ENCODE data around the gene GNAQ. TPM values are rescaled to one million over a fixed set of nuclear protein-coding genes. Genes with fewer than 3 reads are reported as not detected.
A peak's percentile ranks its signal among the peaks of the same experiment; 100 is the strongest.

The GNAQ gene
- total and polyA plus RNA-seq, 8 donors: 13.1 to 75.3 (median 38.5) TPM

GRCh38 chr9:77805810-77806209, 225.8 kb downstream of the GNAQ start:
- intact Hi-C loops (cut with DNase I; ENCODE audit: low total_unique reads): no loop called here
- H3K9me3 ChIP-seq: no peaks in the 10 kb centered on the region
- no peak for TF ChIP-seq EP300 (IDR thresholded peaks at IDR 0.05)
- TF ChIP-seq POLR2A (IDR thresholded peaks at IDR 0.05): no peak
- no peak for TF ChIP-seq CTCF (IDR thresholded peaks at IDR 0.05)
- TF ChIP-seq POLR2AphosphoS5 (IDR thresholded peaks at IDR 0.05): no peak
- H3K27me3 ChIP-seq: no peaks in the 10 kb centered on the region
- H3K27ac ChIP-seq: no peak overlapping the region
- 75 to 91% (median 82%) methylated on average over 2 of the region's 2 CpGs for WGBS, 5 donors
- H3K4me3 ChIP-seq: no peak overlapping the region
- DNase-seq: no peak
- H3K4me1 ChIP-seq: peaks cover 5 to 46% (median 25%) of the 10 kb centered on the region in 4 donors
- H3K36me3 ChIP-seq: peaks cover 0 to 12% (median 0%) of the 10 kb centered on the region in 4 donors

- Histone ChIP-seq H3K4me3 (no peak overlapping the region), H3K36me3 (peaks cover 0 to 4% (median 0%) of the 10 kb centered on the region in 4 donors), H3K27me3 (no peaks in the 10 kb centered on the region), H3K4me1 (peaks cover 5 to 38% (median 20%) of the 10 kb centered on the region in 4 donors), H3K27ac (no peak overlapping the region), H3K9me3 (no peaks in the 10 kb centered on the region)
- intact Hi-C loops (cut with DNase I; ENCODE audit: low total_unique reads): no loop called here
- WGBS, 5 donors: 55 to 70% (median 59%) methylated on average over 1 of the region's 1 CpG
- DNase-seq: no peak
- TF ChIP-seq POLR2AphosphoS5 (IDR thresholded peaks at IDR 0.05): no peak
- TF ChIP-seq EP300 (IDR thresholded peaks at IDR 0.05): no peak
- no peak for TF ChIP-seq CTCF (IDR thresholded peaks at IDR 0.05)
- TF ChIP-seq POLR2A (IDR thresholded peaks at IDR 0.05): no peak
Measured at GRCh38 chr9:77803423-77803822, 228.2 kb downstream of the GNAQ start.

GRCh38 chr9:77802515-77803293, 228.9 kb downstream of the GNAQ start:
- Histone ChIP-seq H3K27ac (no peak overlapping the region), H3K36me3 (peaks cover 0 to 4% (median 0%) of the 10 kb centered on the region in 4 donors), H3K4me3 (no peak overlapping the region), H3K9me3 (no peaks in the 10 kb centered on the region), H3K4me1 (peaks cover 5 to 38% (median 20%) of the 10 kb centered on the region in 4 donors), H3K27me3 (no peaks in the 10 kb centered on the region)
- TF ChIP-seq POLR2AphosphoS5 (IDR thresholded peaks at IDR 0.05): no peak
- no peak for TF ChIP-seq CTCF (IDR thresholded peaks at IDR 0.05)
- TF ChIP-seq POLR2A (IDR thresholded peaks at IDR 0.05): no peak
- TF ChIP-seq EP300 (IDR thresholded peaks at IDR 0.05): no peak
- peak in 1 of 2 donors; percentile 45 for DNase-seq
- WGBS, 5 donors: 80 to 83% (median 82%) methylated on average over 7 of the region's 7 CpGs
- intact Hi-C loops (cut with DNase I; ENCODE audit: low total_unique reads): no loop called here

GRCh38 chr9:77802064-77802463, 229.5 kb downstream of the GNAQ start:
- Histone ChIP-seq H3K36me3 (peaks cover 4 to 9% (median 5%) of the 10 kb centered on the region in 4 donors), H3K4me3 (no peak overlapping the region), H3K9me3 (no peaks in the 10 kb centered on the region), H3K27me3 (no peaks in the 10 kb centered on the region), H3K4me1 (peaks cover 5 to 31% (median 17%) of the 10 kb centered on the region in 4 donors), H3K27ac (no peak overlapping the region)
- DNase-seq: no peak
- intact Hi-C loops (cut with DNase I; ENCODE audit: low total_unique reads): no loop called here
- 94 to 97% (median 95%) methylated on average over 3 of the region's 3 CpGs for WGBS, 5 donors
- TF ChIP-seq POLR2AphosphoS5 (IDR thresholded peaks at IDR 0.05) (no peak), POLR2A (IDR thresholded peaks at IDR 0.05) (no peak), CTCF (IDR thresholded peaks at IDR 0.05) (no peak), EP300 (IDR thresholded peaks at IDR 0.05) (no peak)
